ENCODE results near the gene SNTG2.
"Not testable (repeated sequence)": the region's sequence is repeated elsewhere in the genome, so short reads cannot be mapped to it uniquely, and the experiment has no call there.

The SNTG2 gene

GRCh38 chr2:1375794-1376193 lies 425.1 kb downstream of the SNTG2 start:
- no peak for DNase-seq (ENCODE audit: low read depth in 2 of 2)

- DNase-seq (ENCODE audit: low read depth in 2 of 2): no peak
These were observed 426.8 kb downstream of the SNTG2 start for GRCh38 chr2:1377473-1377872.

GRCh38 chr2:1378456-1379150 lies 428.0 kb downstream of the SNTG2 start:
- DNase-seq (ENCODE audit: low read depth in 2 of 2): no peak

GRCh38 chr2:1381644-1382043 lies 431.0 kb downstream of the SNTG2 start:
- no peak for DNase-seq (ENCODE audit: low read depth in 2 of 2)

GRCh38 chr2:1387954-1388725 lies 437.5 kb downstream of the SNTG2 start:
- not testable (repeated sequence) for DNase-seq (ENCODE audit: low read depth in 2 of 2)

GRCh38 chr2:1390118-1390517 lies 439.5 kb downstream of the SNTG2 start:
- not testable (repeated sequence) for DNase-seq (ENCODE audit: low read depth in 2 of 2)

GRCh38 chr2:1393321-1393720 lies 442.7 kb downstream of the SNTG2 start:
- DNase-seq (ENCODE audit: low read depth in 2 of 2): no peak

GRCh38 chr2:1394709-1395408 lies 444.2 kb downstream of the SNTG2 start:
- DNase-seq (ENCODE audit: low read depth in 2 of 2): no peak

- no peak for DNase-seq (ENCODE audit: low read depth in 2 of 2)
These were observed 446.7 kb downstream of the SNTG2 start for GRCh38 chr2:1397350-1397749.

GRCh38 chr2:1398191-1398590 lies 447.5 kb downstream of the SNTG2 start:
- DNase-seq (ENCODE audit: low read depth in 2 of 2): no peak

GRCh38 chr2:1400943-1401735 lies 450.5 kb downstream of the SNTG2 start:
- DNase-seq (ENCODE audit: low read depth in 2 of 2): no peak

- no peak for DNase-seq (ENCODE audit: low read depth in 2 of 2)
These were observed 451.4 kb downstream of the SNTG2 start for GRCh38 chr2:1402064-1402463.

- no peak for DNase-seq (ENCODE audit: low read depth in 2 of 2)
These were observed 452.9 kb downstream of the SNTG2 start for GRCh38 chr2:1403565-1403964.

- DNase-seq (ENCODE audit: low read depth in 2 of 2): no peak
These were observed 454.5 kb downstream of the SNTG2 start for GRCh38 chr2:1405124-1405523.

GRCh38 chr2:1405967-1406366 lies 455.3 kb downstream of the SNTG2 start:
- DNase-seq (ENCODE audit: low read depth in 2 of 2): no peak

GRCh38 chr2:1406434-1406833 lies 455.8 kb downstream of the SNTG2 start:
- no peak for DNase-seq (ENCODE audit: low read depth in 2 of 2)

GRCh38 chr2:1407950-1408675 lies 457.5 kb downstream of the SNTG2 start:
- DNase-seq (ENCODE audit: low read depth in 2 of 2): no peak

GRCh38 chr2:1413156-1413710 lies 462.6 kb downstream of the SNTG2 start, which contains the start of gene TPO:
Gene TPO, plus strand, starts transcription at chr2:1413463. Its CDS starts 946 bp downstream, at chr2:1414409.
- DNase-seq (ENCODE audit: low read depth in 2 of 2): no peak

- DNase-seq (ENCODE audit: low read depth in 2 of 2): no peak
These were observed 463.5 kb downstream of the SNTG2 start for GRCh38 chr2:1414121-1414520.

GRCh38 chr2:1414901-1415300 lies 464.3 kb downstream of the SNTG2 start:
- not testable (repeated sequence) for DNase-seq (ENCODE audit: low read depth in 2 of 2)

GRCh38 chr2:1415501-1415900 lies 464.9 kb downstream of the SNTG2 start:
- DNase-seq (ENCODE audit: low read depth in 2 of 2): no peak

Data from stimulated activated CD8-positive, alpha-beta memory T cell treated with anti-CD3 and anti-CD28 coated beads, Interleukin-7, amount 100 ng/mL, for 4 hours (primary cell).